Subcutaneous abdominal adipose tissue (tissue), 5 donors: Measurements from ENCODE around the gene MIAT.
A peak's percentile ranks its signal among the peaks of the same experiment; 100 is the strongest.

Source experiments
- H3K27ac ChIP-seq: one replicate; pipeline ENCODE4 v1.7.0; 2013; ENCODE audit warnings: low read depth, mild to moderate bottlenecking, inconsistent platforms, low read length, moderate library complexity
- H3K27me3 ChIP-seq, 5 donors: one replicate each; pipeline ENCODE4 v1.7.0; 2013; ENCODE audit warnings: low read length in 5 of 5, inconsistent platforms in 1 of 5; ENCODE audit not compliant: control insufficient read depth in 5 of 5, insufficient read depth in 4 of 5
- H3K36me3 ChIP-seq, 5 donors: one replicate each; pipeline ENCODE4 v1.7.0; 2013; ENCODE audit warnings: low read length in 5 of 5; ENCODE audit not compliant: control insufficient read depth in 5 of 5, insufficient read depth in 5 of 5
- H3K4me1 ChIP-seq, 5 donors: one replicate each; pipeline ENCODE4 v1.7.0; 2013; ENCODE audit warnings: low read length in 5 of 5, mild to moderate bottlenecking in 3 of 5, moderate library complexity in 1 of 5; ENCODE audit not compliant: control insufficient read depth in 5 of 5, insufficient read depth in 5 of 5
- H3K4me3 ChIP-seq, 5 donors: one replicate each; pipeline ENCODE4 v1.7.0; 2013; ENCODE audit warnings: low read length in 5 of 5, low read depth in 1 of 5
- H3K9ac ChIP-seq, 5 donors: one replicate each; pipeline ENCODE4 v1.7.0; 2013; ENCODE audit warnings: low read length in 5 of 5, mild to moderate bottlenecking in 4 of 5, moderate library complexity in 3 of 5
- H3K9me3 ChIP-seq, 5 donors: one replicate each; pipeline ENCODE4 v1.7.0; 2013; ENCODE audit warnings: low read length in 5 of 5; ENCODE audit not compliant: control insufficient read depth in 5 of 5
- donor health status: healthy.
- donor health status: healthy.
- donor health status: healthy.
- donor health status: healthy.
- donor health status: healthy.

Gene MIAT

DNA sequence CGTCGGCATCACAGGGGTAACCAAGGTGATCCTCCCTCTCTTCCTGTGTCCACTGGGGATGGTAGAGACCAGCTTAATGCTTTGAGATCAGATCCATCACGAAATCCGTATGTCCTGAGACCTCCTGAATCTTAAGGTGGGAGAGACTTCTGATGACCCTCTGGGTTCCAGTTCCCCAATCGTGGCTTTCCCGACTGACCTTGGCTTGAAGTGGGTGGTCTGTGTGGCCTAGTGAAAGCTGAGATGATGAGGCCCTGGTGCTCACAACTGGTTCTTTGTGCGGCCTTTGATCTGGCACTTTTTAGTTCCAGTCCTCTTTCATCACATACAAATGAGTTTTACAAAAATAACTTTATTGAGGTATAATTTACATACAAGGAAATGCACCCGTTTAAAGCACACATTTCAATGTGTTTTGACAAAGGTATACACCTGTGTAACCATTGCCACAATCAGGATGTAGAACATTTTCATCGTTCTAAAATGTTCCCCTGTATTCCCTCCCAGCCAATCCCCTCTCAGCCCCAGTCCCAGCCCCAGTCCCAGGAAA is 6.1 kb downstream of the MIAT start:
- H3K27me3 ChIP-seq = peaks cover 8 to 28% (median 23%) of the 10 kb centered on the region in 5 donors
- no peak overlapping the region for H3K27ac ChIP-seq

DNA sequence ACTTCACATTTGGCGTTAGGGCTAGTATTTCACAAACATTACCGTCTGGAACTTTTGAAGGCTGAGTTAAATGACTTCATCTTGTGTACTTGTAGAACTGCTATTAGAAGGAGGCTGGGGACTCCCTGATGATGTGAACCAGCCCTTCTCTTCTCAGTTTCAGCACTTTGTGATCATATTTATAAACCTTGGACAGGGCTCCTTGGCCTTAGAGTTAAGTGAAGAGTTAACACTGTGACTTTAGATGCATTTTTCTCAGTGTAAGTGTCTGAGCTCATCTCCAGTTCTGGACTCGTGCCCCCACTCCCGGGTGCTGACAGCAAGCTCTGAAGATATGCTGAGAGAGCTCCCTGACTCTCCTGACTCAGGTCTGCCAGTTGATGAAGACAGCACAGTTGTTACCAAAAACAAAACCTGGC is 8.4 kb downstream of the MIAT start:
- Histone ChIP-seq H3K27ac (no peak overlapping the region), H3K9ac (no peak overlapping the region), H3K27me3 (peaks cover 5 to 14% (median 12%) of the 10 kb centered on the region in 5 donors)

More for the DNA sequence above, 6.1 kb downstream of the MIAT start:
- no peaks in the 10 kb centered on the region for H3K36me3 ChIP-seq
- no peaks in the 10 kb centered on the region for H3K9me3 ChIP-seq
- H3K4me3 ChIP-seq = no peak overlapping the region
- H3K4me1 ChIP-seq = peaks cover 0 to 8% (median 7%) of the 10 kb centered on the region in 5 donors
- H3K9ac ChIP-seq = no peak overlapping the region

DNA sequence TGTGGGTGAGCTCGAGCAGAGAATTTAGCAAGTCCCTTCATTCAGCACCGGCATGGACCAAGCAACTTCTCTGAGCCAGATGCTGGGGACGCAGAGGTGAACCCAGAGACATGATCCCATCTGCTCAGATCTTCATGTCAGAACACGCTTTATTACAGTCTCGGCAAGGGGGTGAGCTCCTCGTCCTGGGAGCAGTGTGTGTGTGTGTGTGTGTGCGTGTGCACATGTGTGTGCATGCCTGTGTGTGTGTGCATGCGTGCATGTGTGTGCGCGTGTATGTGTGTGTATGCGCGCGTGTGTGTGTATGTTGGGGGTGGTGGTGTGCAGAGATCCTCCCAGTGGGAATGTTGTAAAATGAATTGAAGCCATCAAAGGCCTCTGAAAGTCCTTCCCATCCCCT is 9.8 kb downstream of the MIAT start:
- Histone ChIP-seq H3K4me1 (peaks cover 4 to 8% (median 5%) of the 10 kb centered on the region in 5 donors), H3K36me3 (no peaks in the 10 kb centered on the region), H3K27ac (no peak overlapping the region), H3K9ac (no peak overlapping the region), H3K9me3 (no peaks in the 10 kb centered on the region), H3K4me3 (no peak overlapping the region), H3K27me3 (peaks cover 5 to 8% (median 6%) of the 10 kb centered on the region in 5 donors)

More for the DNA sequence above, 8.4 kb downstream of the MIAT start:
- no peaks in the 10 kb centered on the region for H3K9me3 ChIP-seq
- H3K4me1 ChIP-seq = peaks cover 0 to 2% (median 0%) of the 10 kb centered on the region in 5 donors
- no peaks in the 10 kb centered on the region for H3K36me3 ChIP-seq
- no peak overlapping the region for H3K4me3 ChIP-seq

DNA sequence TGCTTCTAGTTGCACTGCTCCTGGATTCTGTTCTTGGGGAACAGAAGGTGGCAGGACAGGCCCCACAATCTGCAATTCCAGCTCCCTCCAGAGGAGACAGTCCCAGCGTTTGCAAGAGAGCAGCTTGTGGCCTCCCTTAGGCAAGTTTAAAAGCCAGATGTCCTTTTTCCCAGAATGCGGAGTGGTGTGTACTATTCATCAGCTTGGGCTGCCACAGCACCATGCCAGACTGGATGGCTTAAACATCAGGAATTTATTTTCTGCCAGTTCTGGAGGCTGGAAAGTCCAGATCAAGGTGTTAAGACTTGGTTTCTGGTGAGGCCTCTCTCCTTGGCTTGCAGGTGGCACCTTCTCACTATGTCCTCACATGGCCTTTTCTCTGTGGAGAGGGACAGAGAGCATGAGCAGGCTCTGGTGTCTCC is 11.7 kb downstream of the MIAT start:
- no peaks in the 10 kb centered on the region for H3K9me3 ChIP-seq
- H3K4me3 ChIP-seq = no peak overlapping the region
- H3K4me1 ChIP-seq = peaks cover 9 to 27% (median 19%) of the 10 kb centered on the region in 5 donors
- no peaks in the 10 kb centered on the region for H3K27me3 ChIP-seq
- H3K27ac ChIP-seq = no peak overlapping the region
- no peak overlapping the region for H3K9ac ChIP-seq
- H3K36me3 ChIP-seq = no peaks in the 10 kb centered on the region

DNA sequence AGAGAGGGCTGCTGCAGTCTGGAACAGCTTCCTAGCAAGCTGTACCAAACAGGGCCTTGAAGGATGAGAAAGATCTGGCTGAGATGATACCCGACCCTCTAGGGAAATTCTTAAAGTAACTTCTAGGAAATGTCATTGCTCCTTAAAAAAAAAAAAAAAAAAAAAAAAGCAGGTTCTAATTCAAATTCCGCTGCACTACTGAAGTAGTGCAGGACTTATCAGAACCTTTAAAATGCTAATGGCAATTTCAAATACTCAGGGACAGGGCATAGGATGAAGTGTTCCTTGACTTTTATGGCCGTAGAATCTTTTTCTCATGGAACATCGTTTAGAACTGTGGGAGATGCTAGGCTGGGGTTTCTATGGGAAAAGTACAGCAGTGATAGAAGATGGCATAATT is 13.1 kb downstream of the MIAT start:
- Histone ChIP-seq H3K36me3 (no peaks in the 10 kb centered on the region), H3K9me3 (no peaks in the 10 kb centered on the region), H3K4me3 (no peak overlapping the region), H3K27me3 (no peaks in the 10 kb centered on the region), H3K4me1 (peaks cover 9 to 40% (median 29%) of the 10 kb centered on the region in 5 donors), H3K27ac (no peak overlapping the region), H3K9ac (no peak overlapping the region)

DNA sequence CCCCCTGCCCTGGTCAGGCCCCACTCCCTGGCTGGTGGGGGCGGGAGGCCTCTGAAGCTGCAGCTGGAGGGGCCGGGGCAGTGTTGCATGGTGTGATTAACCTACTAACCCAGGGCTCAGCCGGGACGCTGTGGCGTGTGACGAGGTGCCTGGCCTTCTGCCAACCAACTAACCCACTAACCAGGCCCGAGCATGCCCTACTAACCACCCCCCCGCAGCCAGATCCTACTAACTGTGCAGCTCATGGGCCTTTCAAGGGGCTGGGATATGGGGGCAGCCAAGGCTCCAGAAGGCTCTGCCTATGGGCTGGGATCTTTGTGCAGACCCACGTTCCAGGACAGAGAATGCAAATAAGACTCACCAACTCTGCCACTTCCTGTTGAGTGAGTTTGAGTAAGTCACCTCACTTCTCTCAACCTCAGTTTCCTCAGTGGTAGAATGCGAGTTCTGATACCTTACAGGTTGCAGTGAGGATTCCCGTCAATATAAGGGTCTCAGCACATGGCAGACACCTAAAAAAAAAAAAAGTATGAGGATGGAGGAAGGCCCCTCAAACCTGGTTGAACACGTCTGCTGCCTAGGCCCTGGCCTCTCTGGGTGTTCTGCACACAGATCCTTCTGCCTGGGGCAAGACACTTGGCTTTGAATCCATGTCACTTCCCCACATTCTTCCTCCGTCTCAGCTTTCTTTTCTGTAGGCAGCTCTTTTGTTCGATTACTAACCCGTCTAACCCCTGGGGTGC is 14.1 kb downstream of the MIAT start:
- H3K9me3 ChIP-seq = no peaks in the 10 kb centered on the region
- H3K4me1 ChIP-seq = peaks cover 9 to 40% (median 29%) of the 10 kb centered on the region in 5 donors
- H3K27ac ChIP-seq = peak overlapping the region; percentile 98

DNA sequence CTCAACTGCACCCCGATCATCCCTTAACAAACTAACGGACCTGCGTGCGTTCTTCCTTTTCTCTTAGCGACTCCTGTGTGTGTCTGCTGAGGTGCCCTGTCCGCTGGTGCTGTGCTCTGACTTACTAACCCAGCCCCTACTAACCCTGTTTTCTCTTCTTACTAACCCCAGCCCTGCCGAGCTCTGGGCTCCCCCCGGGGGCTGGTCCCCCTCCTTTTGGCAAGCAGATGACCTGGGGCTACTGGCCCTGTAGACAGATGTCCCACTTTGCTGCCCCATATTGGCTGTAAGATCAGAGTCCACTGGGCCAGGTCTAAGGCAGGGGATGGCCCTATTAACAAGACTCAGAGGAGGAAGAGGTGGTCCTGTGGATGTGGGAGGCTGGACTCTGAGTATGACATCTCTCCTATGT is 14.7 kb downstream of the MIAT start:
- peak overlapping the region; percentile 23 to 95 (median 80) for H3K4me3 ChIP-seq
- peak overlapping the region; percentile 98 for H3K27ac ChIP-seq
- peaks cover 9 to 40% (median 29%) of the 10 kb centered on the region in 5 donors for H3K4me1 ChIP-seq

More for the DNA sequence above, 14.1 kb downstream of the MIAT start:
- Histone ChIP-seq H3K9ac (no peak overlapping the region), H3K36me3 (no peaks in the 10 kb centered on the region), H3K4me3 (peak overlapping the region in 3 of 5 donors; percentile 80 to 95 (median 87)), H3K27me3 (no peaks in the 10 kb centered on the region)

DNA sequence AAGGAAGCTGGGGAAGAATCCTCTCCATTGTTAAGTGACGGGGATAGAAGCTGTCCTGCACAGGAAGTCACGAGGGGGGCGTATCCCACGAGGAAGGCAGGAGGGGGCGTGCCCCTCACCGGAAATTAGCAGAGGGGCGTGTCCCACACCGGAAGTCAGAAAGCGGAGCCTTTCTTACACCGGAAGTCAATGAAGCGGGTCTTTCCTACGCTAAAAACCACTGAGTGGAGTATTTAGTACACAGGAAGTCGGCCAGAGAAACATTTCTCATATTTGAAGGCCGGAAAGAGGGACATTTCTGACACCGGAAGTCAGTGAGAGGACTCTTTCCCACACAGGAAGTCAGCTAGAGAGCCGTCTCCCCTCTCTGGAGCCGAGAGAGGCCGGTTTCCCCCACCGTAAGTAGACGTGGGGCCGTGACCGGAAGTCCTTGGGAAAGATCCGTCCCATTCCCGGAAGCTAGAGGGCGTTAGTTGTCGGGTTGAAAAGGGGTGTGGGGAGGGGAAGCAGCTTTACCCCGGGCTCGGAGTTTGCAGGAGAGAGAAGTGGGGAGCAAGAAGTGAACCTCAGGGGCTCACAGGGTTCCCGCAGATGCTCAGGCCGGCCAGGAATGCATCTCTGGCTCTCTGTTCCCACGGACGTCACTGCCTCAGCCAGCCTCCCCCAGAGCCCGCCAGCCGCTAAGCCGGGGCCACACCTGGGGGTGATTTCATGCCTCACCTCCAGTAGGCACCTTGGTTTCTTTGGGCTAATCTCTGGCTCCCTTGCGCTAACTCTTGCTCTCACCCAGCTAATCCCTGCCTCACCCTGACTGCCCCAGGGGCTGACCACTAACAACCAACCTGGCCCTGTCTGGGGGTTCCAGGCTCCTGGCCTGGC is 15.4 kb downstream of the MIAT start:
- peak overlapping the region; percentile 87 to 98 (median 95) for H3K9ac ChIP-seq
- no peaks in the 10 kb centered on the region for H3K27me3 ChIP-seq
- H3K4me1 ChIP-seq = peaks cover 9 to 40% (median 29%) of the 10 kb centered on the region in 5 donors
- no peaks in the 10 kb centered on the region for H3K9me3 ChIP-seq
- peak overlapping the region; percentile 72 to 95 (median 87) for H3K4me3 ChIP-seq
- H3K27ac ChIP-seq = peak overlapping the region; percentile 98
- no peaks in the 10 kb centered on the region for H3K36me3 ChIP-seq

More for the DNA sequence above, 14.7 kb downstream of the MIAT start:
- Histone ChIP-seq H3K9me3 (no peaks in the 10 kb centered on the region), H3K36me3 (no peaks in the 10 kb centered on the region), H3K9ac (peak overlapping the region in 4 of 5 donors; percentile 87 to 98 (median 94)), H3K27me3 (no peaks in the 10 kb centered on the region)

DNA sequence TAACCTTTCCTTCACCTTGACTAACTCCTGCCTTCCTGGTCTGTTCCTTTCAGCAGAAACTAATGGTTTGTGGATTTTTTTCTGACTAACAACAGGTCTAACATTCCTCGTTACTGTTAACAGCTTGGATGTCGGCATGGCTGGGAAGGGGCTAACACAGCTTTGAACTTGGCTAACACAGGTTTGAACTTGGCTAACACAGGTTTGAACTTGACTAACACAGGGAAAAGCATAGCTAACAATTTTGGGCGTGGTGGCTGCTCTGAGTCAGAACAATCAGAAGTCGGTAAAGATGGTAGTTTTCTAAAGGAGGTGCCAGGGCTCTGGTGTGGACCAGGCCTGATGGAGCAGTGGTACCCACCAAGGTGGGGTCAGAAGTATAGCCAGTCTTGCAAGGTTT is 16.1 kb downstream of the MIAT start:
- Histone ChIP-seq H3K27ac (peak overlapping the region; percentile 98), H3K9ac (peak overlapping the region; percentile 87 to 98 (median 95)), H3K9me3 (no peaks in the 10 kb centered on the region), H3K4me3 (peak overlapping the region; percentile 72 to 95 (median 87)), H3K36me3 (no peaks in the 10 kb centered on the region), H3K4me1 (peaks cover 9 to 40% (median 29%) of the 10 kb centered on the region in 5 donors), H3K27me3 (no peaks in the 10 kb centered on the region)
